ENCODE data around the gene MBP. TPM values are rescaled to one million over a fixed set of nuclear protein-coding genes. Genes with fewer than 3 reads are reported as not detected.
A peak's percentile ranks its signal among the peaks of the same experiment; 100 is the strongest.
"Not testable (repeated sequence)": the region's sequence is repeated elsewhere in the genome, so short reads cannot be mapped to it uniquely, and the experiment has no call there.

Gene MBP
- total RNA-seq, 1 experiment from 2014 or later, result 3.4 TPM

GRCh38 chr18:76953583-76954233 lies 178.9 kb downstream of the MBP start:
- in situ Hi-C loops (cut with HindIII; ENCODE audit: low sequenced_read_pairs), result no loop called here
- DNase-seq (ENCODE audit: low spot score), result peak; percentile 58

GRCh38 chr18:76953156-76953555 lies 179.4 kb downstream of the MBP start:
- in situ Hi-C loops (cut with HindIII; ENCODE audit: low sequenced_read_pairs), result no loop called here
- DNase-seq (ENCODE audit: low spot score), result peak; percentile 12

- in situ Hi-C loops (cut with HindIII; ENCODE audit: low sequenced_read_pairs), result no loop called here
- no peak for DNase-seq (ENCODE audit: low spot score)
Measured at GRCh38 chr18:76952747-76953146, 179.8 kb downstream of the MBP start.

- DNase-seq (ENCODE audit: low spot score), result no peak
- in situ Hi-C loops (cut with HindIII; ENCODE audit: low sequenced_read_pairs), result no loop called here
Measured at GRCh38 chr18:76951456-76952247, 180.9 kb downstream of the MBP start.

- in situ Hi-C loops (cut with HindIII; ENCODE audit: low sequenced_read_pairs), result no loop called here
Measured at GRCh38 chr18:76948345-76948744, 184.2 kb downstream of the MBP start.

GRCh38 chr18:76944346-76944745 lies 188.2 kb downstream of the MBP start:
- DNase-seq (ENCODE audit: low spot score); in situ Hi-C loops (cut with HindIII; ENCODE audit: low sequenced_read_pairs): not testable (repeated sequence)

More at GRCh38 chr18:76948345-76948744, 184.2 kb downstream of the MBP start:
- DNase-seq (ENCODE audit: low spot score), result no peak

GRCh38 chr18:76943542-76944339 lies 188.8 kb downstream of the MBP start:
- no peak for DNase-seq (ENCODE audit: low spot score)
- in situ Hi-C loops (cut with HindIII; ENCODE audit: low sequenced_read_pairs), result no loop called here

GRCh38 chr18:76941284-76941683 lies 191.3 kb downstream of the MBP start:
- DNase-seq (ENCODE audit: low spot score), result no peak
- in situ Hi-C loops (cut with HindIII; ENCODE audit: low sequenced_read_pairs), result no loop called here

- in situ Hi-C loops (cut with HindIII; ENCODE audit: low sequenced_read_pairs), result no loop called here
- DNase-seq (ENCODE audit: low spot score), result no peak
Measured at GRCh38 chr18:76938619-76939018, 194.0 kb downstream of the MBP start.

- no peak for DNase-seq (ENCODE audit: low spot score)
- in situ Hi-C loops (cut with HindIII; ENCODE audit: low sequenced_read_pairs), result no loop called here
Measured at GRCh38 chr18:76937597-76937996, 195.0 kb downstream of the MBP start.

GRCh38 chr18:76936877-76937276 lies 195.7 kb downstream of the MBP start:
- in situ Hi-C loops (cut with HindIII; ENCODE audit: low sequenced_read_pairs), result no loop called here
- DNase-seq (ENCODE audit: low spot score), result no peak

GRCh38 chr18:76935722-76936337 lies 196.8 kb downstream of the MBP start:
- DNase-seq (ENCODE audit: low spot score), result no peak
- in situ Hi-C loops (cut with HindIII; ENCODE audit: low sequenced_read_pairs), result no loop called here

GRCh38 chr18:76932026-76932819 lies 200.4 kb downstream of the MBP start:
- in situ Hi-C loops (cut with HindIII; ENCODE audit: low sequenced_read_pairs), result no loop called here

GRCh38 chr18:76931171-76931570 lies 201.4 kb downstream of the MBP start:
- DNase-seq (ENCODE audit: low spot score), result no peak
- in situ Hi-C loops (cut with HindIII; ENCODE audit: low sequenced_read_pairs), result no loop called here

More at GRCh38 chr18:76932026-76932819, 200.4 kb downstream of the MBP start:
- DNase-seq (ENCODE audit: low spot score), result no peak

Other genes with a start within 250 kb of the MBP start
- not detected in 2 replicates for gene GALR1, start 117.1 kb upstream of the MBP start, total RNA-seq (2014; rRNA removed; shearing (Covaris generic))

All from G401 (cell line).